ENCODE results near the gene ZNF362.

The ZNF362 gene

DNA sequence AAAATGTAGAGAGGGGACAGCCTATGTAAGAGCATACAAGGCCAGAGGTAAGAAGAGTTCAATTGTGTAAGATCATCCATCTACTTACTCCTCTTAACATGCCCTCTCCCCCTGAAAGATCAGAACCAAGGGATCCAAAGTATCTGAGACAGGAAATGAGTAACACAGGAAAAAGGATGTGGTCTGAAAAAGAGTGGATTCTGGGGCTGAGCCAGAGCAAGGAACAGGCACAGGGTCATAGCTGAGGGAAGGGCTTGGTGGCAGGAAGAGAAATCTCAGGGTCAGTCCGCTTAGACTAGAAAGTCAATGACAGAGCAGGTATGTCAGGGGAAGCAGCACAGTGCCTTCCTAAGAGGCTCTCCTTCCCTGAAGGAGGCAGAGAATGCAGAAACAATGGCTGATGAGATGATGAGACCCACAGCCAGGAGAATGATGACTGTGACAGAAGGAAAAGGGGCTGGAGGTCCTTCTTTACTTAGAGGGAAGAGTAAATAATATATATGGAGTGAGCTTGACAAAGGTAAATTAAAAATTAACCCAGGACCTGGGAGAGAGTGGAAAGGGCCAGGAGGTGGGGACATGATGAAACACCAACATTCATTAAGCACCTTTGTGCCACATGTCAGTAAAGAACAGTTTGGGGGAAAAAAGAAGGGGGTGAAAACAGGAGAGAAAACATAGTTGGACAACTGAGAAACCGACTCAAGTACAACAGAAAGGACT lies 90.8 kb downstream of the ZNF362 start:
- DNase-seq = no peak

DNA sequence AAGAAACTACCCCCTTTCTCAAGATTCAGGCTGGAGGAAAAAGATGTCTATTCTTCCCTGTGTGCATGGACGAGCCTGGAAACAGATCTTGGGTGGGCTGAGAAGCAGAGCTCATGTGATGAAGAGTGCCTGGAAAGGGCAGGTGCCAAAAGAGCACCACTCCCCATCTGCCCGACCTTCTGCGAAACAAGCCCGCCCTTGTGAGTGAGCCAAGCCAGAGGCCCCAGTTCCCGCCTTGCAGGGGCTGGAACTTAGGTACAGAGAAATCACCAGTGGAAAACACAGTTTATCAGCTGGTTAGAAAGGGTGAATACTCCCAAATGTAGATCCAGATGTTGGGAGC lies 91.3 kb downstream of the ZNF362 start:
- DNase-seq = no peak

DNA sequence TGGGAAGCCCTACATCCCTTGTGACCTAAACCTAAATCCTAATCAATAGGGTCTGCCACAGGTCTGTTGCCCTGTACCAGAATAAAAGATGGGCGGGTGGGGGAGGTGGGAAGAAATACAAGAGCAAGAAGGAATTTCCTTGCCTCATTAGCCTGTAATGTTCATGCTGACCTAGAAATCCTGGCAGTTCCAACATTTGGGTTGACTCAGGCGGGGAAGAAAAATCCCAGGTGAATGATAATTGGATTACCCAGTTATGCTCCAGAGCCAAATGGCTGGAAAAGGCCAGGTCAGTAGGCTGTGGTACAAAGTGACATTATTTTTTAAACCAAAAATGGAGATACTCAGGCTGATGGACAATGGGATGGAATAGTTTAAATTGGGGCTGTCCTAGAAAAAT lies 91.9 kb downstream of the ZNF362 start:
- no peak for DNase-seq

DNA sequence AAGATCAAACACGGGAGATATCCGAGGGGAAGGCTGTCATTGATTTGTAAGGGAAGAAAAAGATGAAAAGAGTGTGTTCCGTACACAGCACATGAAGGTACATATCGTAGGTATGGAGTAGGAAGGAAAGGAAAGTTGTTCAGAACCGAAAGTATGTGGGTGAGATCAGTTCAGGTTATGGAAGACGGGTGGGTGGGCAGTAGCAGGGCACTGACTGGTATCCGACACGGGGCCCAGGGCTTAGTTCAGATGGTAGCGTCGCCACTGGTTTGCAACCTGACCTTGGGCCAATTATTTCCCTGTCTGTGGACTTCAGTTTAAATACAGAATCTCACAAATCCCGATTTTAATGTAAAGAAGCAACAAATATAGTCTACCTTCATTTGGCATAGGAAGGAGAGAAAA lies 92.4 kb downstream of the ZNF362 start:
- DNase-seq = no peak

DNA sequence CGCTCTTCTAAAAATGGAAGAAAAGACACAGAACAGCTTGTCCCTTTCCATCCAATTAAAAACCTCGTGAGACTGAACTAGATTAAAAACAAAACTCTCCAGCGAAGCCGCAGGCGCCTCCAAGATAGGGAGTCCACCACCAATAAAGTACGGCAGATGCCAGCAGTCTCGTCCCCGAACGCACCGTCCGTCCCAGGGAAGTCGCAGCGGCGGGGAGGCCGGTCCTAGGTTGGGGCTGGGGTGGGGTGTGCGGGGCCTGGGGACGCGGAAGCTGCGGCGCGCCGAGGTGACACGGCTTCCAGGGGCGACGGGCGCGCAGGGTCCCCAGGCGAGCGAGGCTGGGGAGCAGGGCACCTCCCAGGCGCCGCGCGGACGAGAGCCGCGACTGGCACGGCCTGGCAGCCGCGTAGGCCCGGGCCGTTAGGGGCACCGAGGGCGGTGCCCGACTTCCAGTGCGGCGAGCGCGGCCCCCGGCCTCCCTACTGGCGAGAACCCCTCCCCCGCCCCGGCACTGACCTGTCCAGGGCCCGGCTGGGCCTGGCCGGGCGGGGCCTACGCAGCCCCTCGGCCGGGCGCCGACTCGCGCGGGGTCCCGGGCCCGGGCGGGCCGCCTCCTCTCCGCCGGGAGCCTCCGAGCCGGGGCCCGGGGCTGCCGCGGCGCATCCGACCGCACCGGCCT lies 92.9 kb downstream of the ZNF362 start:
- DNase-seq = peak; percentile 67

DNA sequence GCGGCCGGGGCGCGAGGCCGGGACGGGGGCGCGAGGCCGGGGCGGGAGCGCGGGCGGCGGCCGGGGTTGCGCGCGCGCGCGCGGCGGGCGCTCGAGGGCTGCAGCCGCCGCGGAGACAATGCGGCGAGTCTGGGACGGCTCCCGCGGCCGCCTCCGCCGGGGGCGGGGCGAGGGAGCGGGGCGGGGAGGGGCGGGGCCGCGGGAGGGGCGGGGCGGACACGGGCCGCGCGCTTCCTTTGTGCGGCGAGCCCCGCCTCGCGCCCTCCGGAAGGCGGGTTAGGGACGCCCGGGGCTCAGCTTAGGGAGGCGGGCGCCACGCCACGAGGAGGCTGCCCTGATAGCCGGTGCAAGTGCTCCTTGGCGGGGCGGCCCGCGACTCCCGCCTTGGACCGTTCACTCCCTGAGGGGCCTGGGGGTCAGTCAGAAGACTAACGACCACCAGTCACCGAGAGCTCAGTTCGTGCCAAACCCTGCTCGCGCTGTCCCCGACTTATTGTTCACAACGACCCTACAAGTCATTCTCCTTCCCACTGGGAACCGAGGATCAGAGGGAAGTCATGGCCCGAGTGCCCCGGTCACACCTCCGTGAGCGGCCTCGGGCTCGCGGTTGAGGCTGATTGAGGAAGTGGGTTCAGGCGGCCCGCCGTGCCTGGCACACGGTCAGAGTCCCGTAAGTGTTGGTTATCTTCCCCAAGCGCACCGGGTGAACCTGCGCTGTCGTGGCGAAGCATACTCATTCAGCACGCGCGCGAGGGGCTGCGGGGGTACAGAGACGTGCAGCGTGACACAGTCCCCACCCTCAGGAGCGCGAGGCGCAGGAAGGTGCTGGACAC lies 93.7 kb downstream of the ZNF362 start:
- peak; percentile 92 for DNase-seq

Data from right kidney (tissue), 1 donor.